Ovary (tissue), 3 donors: ENCODE results near the gene ERAP2.

ENCODE experiments used
- EP300 ChIP-seq: sonication (generic); formaldehyde crosslinking; IDR thresholded peaks from one replicate; pipeline ENCODE4 v1.6.1; 2017; ENCODE audit warnings: antibody characterized with exemption
- POLR2A ChIP-seq: fragments of 450-650 bp; IDR thresholded peaks from one replicate; pipeline ENCODE4 v1.6.1; 2017; ENCODE audit warnings: antibody characterized with exemption, mild to moderate bottlenecking, moderate library complexity
- TF ChIP-seq, protein P1 (sequence below), 3 donors: fragments of 450-650 bp in 2 of 3; fragments of 200-600 bp in 1 of 3; IDR thresholded peaks; one replicate each; pipeline versions ENCODE4 v1.5.1 to v1.8.0; 2016 to 2022; ENCODE audit warnings: antibody characterized with exemption in 3 of 3, mild to moderate bottlenecking in 1 of 3
- donor health status: DM: no; HTN: no; CAD: no.

DNA sequence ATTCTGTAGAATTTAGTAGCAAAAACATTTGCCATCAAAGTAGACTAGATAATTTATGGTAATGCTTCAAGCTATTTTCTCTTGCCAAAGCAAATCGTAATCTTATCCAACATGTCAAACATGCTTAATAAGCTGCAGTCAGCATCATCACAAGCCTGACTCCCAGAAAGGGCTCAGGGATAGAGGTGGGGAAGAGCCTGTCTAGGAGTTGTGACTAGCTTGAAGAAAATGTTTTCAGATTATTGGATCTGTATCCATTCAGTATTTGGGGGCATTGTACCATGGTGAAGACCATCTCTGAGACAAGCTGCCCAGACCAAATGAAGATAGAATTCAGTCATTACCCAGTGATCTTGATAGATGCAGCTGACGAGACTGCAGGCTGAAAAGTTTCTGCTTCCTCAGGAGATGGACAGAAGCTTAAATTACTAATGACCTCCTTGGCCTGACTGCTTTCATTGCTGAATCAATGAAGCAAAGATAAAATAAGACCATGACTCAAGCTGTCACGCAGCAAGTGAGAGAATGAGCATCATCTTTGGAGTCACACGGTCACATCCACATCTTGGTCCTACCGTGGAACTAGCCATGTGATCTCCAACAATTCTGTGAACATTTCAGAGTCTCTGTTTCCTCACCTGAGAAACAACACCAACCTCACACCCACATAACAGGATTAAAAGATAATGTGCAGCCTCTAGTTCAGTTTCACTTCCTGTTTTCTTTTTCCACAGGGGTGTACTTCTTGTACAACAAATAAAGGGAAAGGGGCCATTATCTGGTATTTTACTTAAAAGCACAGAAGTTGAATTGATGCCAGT lies 9.4 kb downstream of the ERAP2 start:
- TF ChIP-seq, protein P1, sequence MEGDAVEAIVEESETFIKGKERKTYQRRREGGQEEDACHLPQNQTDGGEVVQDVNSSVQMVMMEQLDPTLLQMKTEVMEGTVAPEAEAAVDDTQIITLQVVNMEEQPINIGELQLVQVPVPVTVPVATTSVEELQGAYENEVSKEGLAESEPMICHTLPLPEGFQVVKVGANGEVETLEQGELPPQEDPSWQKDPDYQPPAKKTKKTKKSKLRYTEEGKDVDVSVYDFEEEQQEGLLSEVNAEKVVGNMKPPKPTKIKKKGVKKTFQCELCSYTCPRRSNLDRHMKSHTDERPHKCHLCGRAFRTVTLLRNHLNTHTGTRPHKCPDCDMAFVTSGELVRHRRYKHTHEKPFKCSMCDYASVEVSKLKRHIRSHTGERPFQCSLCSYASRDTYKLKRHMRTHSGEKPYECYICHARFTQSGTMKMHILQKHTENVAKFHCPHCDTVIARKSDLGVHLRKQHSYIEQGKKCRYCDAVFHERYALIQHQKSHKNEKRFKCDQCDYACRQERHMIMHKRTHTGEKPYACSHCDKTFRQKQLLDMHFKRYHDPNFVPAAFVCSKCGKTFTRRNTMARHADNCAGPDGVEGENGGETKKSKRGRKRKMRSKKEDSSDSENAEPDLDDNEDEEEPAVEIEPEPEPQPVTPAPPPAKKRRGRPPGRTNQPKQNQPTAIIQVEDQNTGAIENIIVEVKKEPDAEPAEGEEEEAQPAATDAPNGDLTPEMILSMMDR (IDR thresholded peaks at IDR 0.05): no peak
- no peak for TF ChIP-seq POLR2A
- TF ChIP-seq EP300: no peak
